K562 (cell line): ENCODE data around the gene MGAT5. TPM values are rescaled to one million over a fixed set of nuclear protein-coding genes. Genes with fewer than 3 reads are reported as not detected.

Experiments used
- ATAC-seq: fragments of 200-7000 bp; cut with Tn5 transposase; 3 replicates; pipeline ENCODE4 v1.9.1; 2020; ENCODE audit warnings: moderate library complexity
- BruUV-seq: library from RNA; stranded (reverse); fragments of 400-500 nt; replicated peaks from 2 replicates; lab custom pipeline; 2021; lab: Mats Ljungman, UMichigan
- CTCF ChIA-PET: fragments of 300-600 bp; formaldehyde crosslinking; extraction: SDS; loops from one replicate; lab custom pipeline; 2021; ENCODE audit warnings: low intra/inter-chr PET ratio; lab: Yijun Ruan, JAX
- POLR2A ChIA-PET: fragments of 300-600, 350-650 bp; sonication (Branson Sonifier 250); formaldehyde crosslinking; extraction: SDS; loops from one replicate; lab custom pipeline; 2021; ENCODE audit warnings: antibody characterized with exemption, inconsistent platforms; lab: Yijun Ruan, JAX
- DNase-seq, 4 experiments: peaks; one replicate each; pipeline versions ENCODE4 v3.0.0 to v3.0.0-alpha.2; 2011 to 2018; ENCODE audit warnings: low spot score in 3 of 4, mixed read lengths in 3 of 4; ENCODE audit errors: extremely low read depth in 1 of 4
- FAIRE-seq: peaks from 2 replicates; lab custom pipeline; 2011; peaks lifted over from hg19 to GRCh38; lab: Jason Lieb, UNC
- H2AFZ ChIP-seq: 2 replicates; pipeline ENCODE4 v1.6.0; 2011; ENCODE audit warnings: low read depth, low read length, control low read depth, inconsistent platforms
- H3K27ac ChIP-seq: fragments of 200-600 bp; 3 replicates; pipeline ENCODE4 v1.8.0; 2011; ENCODE audit warnings: low read depth, mild to moderate bottlenecking, control low read depth, inconsistent platforms, low read length, moderate library complexity, mixed read lengths; ENCODE audit errors: extremely low read depth
- H3K27me3 ChIP-seq, 2 experiments: fragments of 300-600 bp in 1 of 2; 2 replicates in 1 of 2; 3 replicates in 1 of 2; pipeline versions ENCODE4 v1.6.0 to v1.8.0; 2011; ENCODE audit warnings: inconsistent platforms in 2 of 2, low read length in 2 of 2, mild to moderate bottlenecking in 1 of 2, mixed read lengths in 1 of 2, moderate library complexity in 1 of 2; ENCODE audit not compliant: control insufficient read depth in 2 of 2, insufficient read depth in 2 of 2
- H3K36me3 ChIP-seq: fragments of 300-600 bp; 3 replicates; pipeline ENCODE4 v1.8.0; 2011; ENCODE audit warnings: mild to moderate bottlenecking, low read length, inconsistent platforms; ENCODE audit not compliant: control insufficient read depth, insufficient read depth
- H3K4me1 ChIP-seq, 2 experiments: fragments of 200-600 bp in 1 of 2; replicated peaks in 1 of 2; 2 replicates in 1 of 2; 3 replicates in 1 of 2; pipeline versions ENCODE4 v1.5.1 to v1.8.0; 2011; ENCODE audit warnings: inconsistent platforms in 2 of 2, low read length in 2 of 2, mild to moderate bottlenecking in 1 of 2, mixed read lengths in 1 of 2, moderate library complexity in 1 of 2; ENCODE audit not compliant: control insufficient read depth in 2 of 2, insufficient read depth in 2 of 2
- H3K4me2 ChIP-seq: 2 replicates; pipeline ENCODE4 v1.6.1; 2011; ENCODE audit warnings: low read length, control low read depth, inconsistent platforms, mixed read lengths; ENCODE audit not compliant: insufficient read depth
- H3K4me3 ChIP-seq: fragments of 200-600 bp; sonication (generic), shearing (Covaris generic); 2 replicates; pipeline ENCODE4 v1.5.1; 2016; ENCODE audit warnings: control low read depth, inconsistent platforms
- H3K79me2 ChIP-seq: fragments of 200-600 bp; 3 replicates; pipeline ENCODE4 v1.8.0; 2011; ENCODE audit warnings: low read length, inconsistent platforms; ENCODE audit not compliant: control insufficient read depth, insufficient read depth
- H3K9ac ChIP-seq, 2 experiments: 2 replicates each; pipeline versions ENCODE4 v1.6.0 to v1.6.1; 2011; ENCODE audit warnings: low read depth in 2 of 2, low read length in 2 of 2, control low read depth in 1 of 2, inconsistent platforms in 1 of 2, mild to moderate bottlenecking in 1 of 2, mixed read lengths in 1 of 2; ENCODE audit not compliant: insufficient read depth in 1 of 2
- H3K9me1 ChIP-seq: one replicate; pipeline ENCODE4 v1.6.0; 2011; ENCODE audit warnings: inconsistent platforms, mild to moderate bottlenecking, low read length, moderate library complexity; ENCODE audit not compliant: control insufficient read depth, insufficient read depth
- H3K9me3 ChIP-seq: replicated peaks from 2 replicates; pipeline ENCODE4 v1.5.1; 2011; ENCODE audit warnings: low read depth, low read length, inconsistent platforms; ENCODE audit not compliant: control insufficient read depth, insufficient read depth
- H4K20me1 ChIP-seq: replicated peaks from 2 replicates; pipeline ENCODE4 v1.6.1; 2011; ENCODE audit warnings: low read length, inconsistent platforms, mixed read lengths; ENCODE audit not compliant: control insufficient read depth, insufficient read depth
- ATF4 ChIP-seq: fragments of 450-650 bp; formaldehyde crosslinking; IDR thresholded peaks from 2 replicates; pipeline ENCODE4 v1.4.0; 2022; ENCODE audit warnings: mild to moderate bottlenecking, moderate library complexity
- HNRNPLL ChIP-seq: fragments of 200-400 bp; formaldehyde crosslinking; IDR thresholded peaks from 2 replicates; pipeline ENCODE4 v1.6.1; 2017; ENCODE audit warnings: low read length, low read depth, mild to moderate bottlenecking; ENCODE audit not compliant: poor library complexity, severe bottlenecking
- MLX ChIP-seq, 2 experiments: fragments of 450-650 bp in 1 of 2; sonication (generic) in 1 of 2; formaldehyde crosslinking; conservative IDR thresholded peaks; 2 replicates each; pipeline versions ENCODE4 v1.4.0 to v1.8.1; 2020 to 2022; ENCODE audit warnings: mild to moderate bottlenecking in 1 of 2, missing genetic modification reagents in 1 of 2
- MYBL2 ChIP-seq, 2 experiments: fragments of 450-650 bp in 1 of 2; sonication (generic) in 1 of 2; formaldehyde crosslinking in 1 of 2; IDR thresholded peaks; 2 replicates each; pipeline versions ENCODE4 v1.6.1 to v1.8.1; 2017 to 2022; ENCODE audit warnings: borderline replicate concordance in 1 of 2, inconsistent platforms in 1 of 2, low read depth in 1 of 2, mild to moderate bottlenecking in 1 of 2, missing genetic modification reagents in 1 of 2, moderate library complexity in 1 of 2
- PHF8 ChIP-seq: fragments of 200-600 bp; sonication (generic); IDR thresholded peaks from 2 replicates; pipeline ENCODE4 v1.6.1; 2012; ENCODE audit warnings: mixed run types, mild to moderate bottlenecking, inconsistent platforms, low read length, moderate library complexity, borderline replicate concordance
- SMARCE1 ChIP-seq: fragments of 450-650 bp; IDR thresholded peaks from 2 replicates; pipeline ENCODE4 v1.7.1; 2016; ENCODE audit warnings: mild to moderate bottlenecking
- SREBF2 ChIP-seq: sonication (generic); formaldehyde crosslinking; IDR thresholded peaks from 2 replicates; pipeline ENCODE4 v1.4.0; 2020; ENCODE audit warnings: mild to moderate bottlenecking, missing genetic modification reagents
- ZFP30 ChIP-seq: fragments of 250-450 bp; sonication (Bioruptor Pico); IDR thresholded peaks from 2 replicates; pipeline ENCODE4 v1.8.0; 2022; ENCODE audit warnings: moderate library complexity, mild to moderate bottlenecking, inconsistent platforms, borderline replicate concordance
- ZNF239 ChIP-seq: fragments of 250-450 bp; sonication (Bioruptor Pico); IDR thresholded peaks from 2 replicates; pipeline ENCODE4 v1.4.0; 2020; ENCODE audit warnings: mild to moderate bottlenecking
- ZNF280A ChIP-seq: fragments of 450-650 bp; IDR thresholded peaks from 2 replicates; pipeline ENCODE4 v1.6.1; 2018; ENCODE audit warnings: mild to moderate bottlenecking, low read depth; ENCODE audit not compliant: partially characterized antibody
- WGBS: fragments of 100-300 bp; shearing (Covaris generic); methylation state at CpG from one replicate; pipeline ENCODE4 v1.1.6; 2016; ENCODE audit warnings: low coverage, mixed read lengths; ENCODE audit not compliant: insufficient coverage; ENCODE audit errors: missing lambda C conversion rate; 5-methylcytosine and 5-hydroxymethylcytosine counted together
- in situ Hi-C: fragments of 300-500 bp; cut with MboI; formaldehyde crosslinking; loops from 4 replicates; pipeline ENCODE4 v1.15.0; 2018; ENCODE audit warnings: inconsistent platforms, mixed read lengths
- intact Hi-C: fragments of 100-400 bp; cut with micrococcal nuclease; formaldehyde crosslinking; loops from 2 replicates; pipeline ENCODE4 v1.14.2; 2022
- polyA plus RNA-seq, 8 experiments: library from polyadenylated mRNA; depleted of rRNA in 4 of 8; stranded (reverse) in 5 of 8; unstranded in 3 of 8; fragments of >200 nt; fragmentation: Nextera tagmentation in 2 of 8; fragmentation: Illumina TruSeq in 1 of 8; extraction: Ambion mirVana in 2 of 8; extraction: Trizol in 1 of 8; gene quantifications; 2 replicates each; pipeline versions ENCODE4 v1.2.1 to v1.2.3, GENCODE V29; 2011 to 2014; ENCODE audit warnings: inconsistent platforms in 1 of 8, missing spikeins in 1 of 8
- total RNA-seq, 7 experiments: library from RNA; depleted of rRNA in 6 of 7; stranded (reverse); fragments of >200 nt in 6 of 7; fragmentation: Illumina TruSeq in 2 of 7; extraction: Trizol in 2 of 7; gene quantifications; 2 replicates each; pipeline versions ENCODE4 v1.2.1 to v1.2.3, GENCODE V29; 2011 to 2021; ENCODE audit warnings: low replicate concordance in 1 of 7

Gene MGAT5
- total and polyA plus RNA-seq, 9 of the 15 experiments (the other 6 are each of a cell fraction or from before 2014, with no cell fraction given), result 1.6 to 18.6 (median 11.1) TPM

DNA sequence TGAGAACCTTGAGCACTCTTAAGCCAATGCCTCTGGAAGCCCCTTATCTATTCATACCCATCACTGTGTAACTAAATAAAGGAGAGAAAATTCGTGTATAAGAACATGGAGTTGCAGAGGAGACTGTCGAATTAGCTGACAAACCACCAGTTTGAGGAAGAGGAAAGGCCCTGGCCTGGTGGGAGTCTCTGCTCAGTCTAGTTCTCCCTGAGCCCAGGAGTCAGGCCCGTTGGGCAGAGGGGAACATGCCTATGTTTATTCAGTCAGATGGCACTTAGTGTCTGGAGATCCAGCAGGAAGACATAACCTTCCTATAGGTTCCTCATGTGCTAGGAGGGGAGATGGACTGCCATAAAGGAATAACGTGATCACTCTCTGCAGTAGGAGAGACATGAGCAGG is 60.3 kb downstream of the MGAT5 start:
- Histone ChIP-seq H4K20me1 (no peaks in the 10 kb centered on the region; the same call in 1 of the 2 replicates), H3K9me1 (no peaks in the 10 kb centered on the region), H3K4me1 (no peaks in the 10 kb centered on the region), H3K9me3 (no peaks in the 10 kb centered on the region), H3K27me3 (no peaks in the 10 kb centered on the region), H3K4me3 (no peak overlapping the region), H3K27ac (no peak overlapping the region), H3K79me2 (no peaks in the 10 kb centered on the region), H3K36me3 (no peaks in the 10 kb centered on the region), H3K9ac (no peak overlapping the region), H2AFZ (no peak overlapping the region)
- BruUV-seq, result no TSS peak
- POLR2A ChIA-PET, result no interaction called here
- CTCF ChIA-PET, result no interaction called here
- no peak for ATAC-seq
- no peak for DNase-seq
- in situ Hi-C loops (no loop called here), intact Hi-C loops (no loop called here)
- no peak for FAIRE-seq
- TF ChIP-seq SMARCE1 (no peak), MYBL2 (IDR thresholded peaks at IDR 0.05; ENCODE audit: low read depth) (no peak), MYBL2 (CRISPR knock-in tag; IDR thresholded peaks at IDR 0.05; ENCODE audit: borderline replicate concordance) (no peak), PHF8 (no peak), ZNF239 (CRISPR knock-in tag) (no peak)
- TF ChIP-seq, all 486 proteins: peak for 0
- 9% methylated on average over 4 of the region's 4 CpGs for WGBS
- no peak overlapping the region for H3K4me2 ChIP-seq

GRCh38 chr2:134314681-134315368 is 61.0 kb downstream of the MGAT5 start:
- ChIA-PET CTCF (no interaction called here), POLR2A (no interaction called here)
- no peak overlapping the region for H2AFZ ChIP-seq
- no peaks in the 10 kb centered on the region; the same call in 1 of the 2 replicates for H4K20me1 ChIP-seq
- no peak overlapping the region for H3K27ac ChIP-seq
- H3K4me1 ChIP-seq, result no peaks in the 10 kb centered on the region
- no peak overlapping the region for H3K4me3 ChIP-seq
- ATAC-seq, result no peak
- in situ Hi-C loops, result no loop called here
- no peaks in the 10 kb centered on the region for H3K9me1 ChIP-seq
- TF ChIP-seq ZNF280A (no peak), MLX (CRISPR knock-in tag; conservative IDR thresholded peaks at IDR 0.05) (no peak), HNRNPLL (no peak), SREBF2 (CRISPR knock-in tag) (no peak), ZFP30 (CRISPR knock-in tag) (no peak), ATF4 (no peak)
- no peak for FAIRE-seq
- no peak for DNase-seq
- H3K9me3 ChIP-seq, result no peaks in the 10 kb centered on the region
- H3K9ac ChIP-seq, result no peak overlapping the region
- H3K36me3 ChIP-seq, result no peaks in the 10 kb centered on the region
- intact Hi-C loops, result no loop called here
- no TSS peak for BruUV-seq
- no peaks in the 10 kb centered on the region for H3K27me3 ChIP-seq
- 18% methylated on average over 5 of the region's 5 CpGs for WGBS
- H3K79me2 ChIP-seq, result no peaks in the 10 kb centered on the region
- no peak overlapping the region for H3K4me2 ChIP-seq
